HEK293 (cell line): Measurements from ENCODE around the gene ADAMTSL3.
A peak's percentile ranks its signal among the peaks of the same experiment; 100 is the strongest.

ENCODE experiments used
- CTCF ChIA-PET: fragments of 350-600 bp; formaldehyde crosslinking; extraction: SDS; loops from one replicate; lab custom pipeline; 2021; ENCODE audit warnings: antibody characterized with exemption; lab: Yijun Ruan, JAX
- POLR2A ChIA-PET: fragments of 300-600 bp; formaldehyde crosslinking; extraction: SDS; loops from one replicate; lab custom pipeline; 2020; ENCODE audit warnings: antibody characterized with exemption, inconsistent platforms; lab: Yijun Ruan, JAX
- H3K27ac ChIP-seq: fragments of 200-500 bp; sonication (Bioruptor generic); 2 replicates; pipeline ENCODE4 v1.5.1; 2014; ENCODE audit warnings: low read depth, low read length, control low read depth, inconsistent platforms; ENCODE audit errors: extremely low read depth
- H3K36me3 ChIP-seq, 2 experiments: fragments of 200-500 bp in 1 of 2; sonication (Bioruptor generic) in 1 of 2; 1 replicate in 1 of 2; 2 replicates in 1 of 2; pipeline ENCODE4 v1.5.1; 2014 to 2017; ENCODE audit warnings: inconsistent platforms in 2 of 2, low read length in 2 of 2; ENCODE audit not compliant: control insufficient read depth in 2 of 2, insufficient read depth in 1 of 2
- H3K4me1 ChIP-seq: fragments of 200-500 bp; sonication (Bioruptor generic); 2 replicates; pipeline ENCODE4 v1.5.1; 2014; ENCODE audit warnings: mild to moderate bottlenecking, low read length, inconsistent platforms; ENCODE audit not compliant: control insufficient read depth, insufficient read depth
- H3K4me3 ChIP-seq: 2 replicates; pipeline ENCODE4 v1.5.1; 2011; ENCODE audit warnings: low read depth, mild to moderate bottlenecking, control low read depth, low read length, moderate library complexity
- H3K9me3 ChIP-seq: fragments of 200-500 bp; sonication (Bioruptor generic); 2 replicates; pipeline ENCODE4 v1.5.1; 2014; ENCODE audit warnings: low read depth, low read length, inconsistent platforms; ENCODE audit not compliant: control insufficient read depth, insufficient read depth
- KLF17 ChIP-seq: fragments of 450-650 bp; formaldehyde crosslinking; IDR thresholded peaks from 2 replicates; pipeline ENCODE4 v1.5.1; 2016; ENCODE audit warnings: missing biosample characterization, missing genetic modification characterization
- KLF9 ChIP-seq: fragments of 450-650 bp; formaldehyde crosslinking; IDR thresholded peaks from 2 replicates; pipeline ENCODE4 v1.5.1; 2016; ENCODE audit warnings: missing biosample characterization, missing genetic modification characterization, low read depth
- OVOL3 ChIP-seq: fragments of 450-650 bp; formaldehyde crosslinking; IDR thresholded peaks from 2 replicates; pipeline ENCODE4 v1.5.1; 2016; ENCODE audit warnings: missing biosample characterization, missing genetic modification characterization
- ZBTB48 ChIP-seq: fragments of 450-650 bp; formaldehyde crosslinking; IDR thresholded peaks from 2 replicates; pipeline ENCODE4 v1.5.1; 2016; ENCODE audit warnings: missing biosample characterization, missing genetic modification characterization
- ZNF174 ChIP-seq: fragments of 450-650 bp; formaldehyde crosslinking; IDR thresholded peaks from 2 replicates; pipeline ENCODE4 v1.5.0; 2017; ENCODE audit warnings: missing biosample characterization, mild to moderate bottlenecking, missing genetic modification characterization
- ZNF184 ChIP-seq: fragments of 450-650 bp; IDR thresholded peaks from 2 replicates; pipeline ENCODE4 v1.5.1; 2018; ENCODE audit warnings: missing biosample characterization, mild to moderate bottlenecking, missing genetic modification characterization
- ZNF248 ChIP-seq: fragments of 450-650 bp; formaldehyde crosslinking; IDR thresholded peaks from 2 replicates; pipeline ENCODE4 v1.5.1; 2017; ENCODE audit warnings: missing biosample characterization, missing genetic modification characterization
- ZNF302 ChIP-seq: fragments of 450-650 bp; formaldehyde crosslinking; IDR thresholded peaks from 2 replicates; pipeline ENCODE4 v1.5.1; 2016; ENCODE audit warnings: missing biosample characterization, missing genetic modification characterization, low read depth
- ZNF311 ChIP-seq: fragments of 450-650 bp; formaldehyde crosslinking; IDR thresholded peaks from 2 replicates; pipeline ENCODE4 v1.5.1; 2017; ENCODE audit warnings: missing biosample characterization, missing genetic modification characterization, borderline replicate concordance
- ZNF354C ChIP-seq: fragments of 450-650 bp; formaldehyde crosslinking; IDR thresholded peaks from 2 replicates; pipeline ENCODE4 v1.5.1; 2016; ENCODE audit warnings: missing biosample characterization, missing genetic modification characterization, low read depth, borderline replicate concordance
- ZNF394 ChIP-seq: fragments of 450-650 bp; formaldehyde crosslinking; IDR thresholded peaks from 2 replicates; pipeline ENCODE4 v1.5.1; 2016; ENCODE audit warnings: missing biosample characterization, missing genetic modification characterization, mild to moderate bottlenecking, moderate library complexity, borderline replicate concordance
- ZNF433 ChIP-seq: fragments of 450-650 bp; formaldehyde crosslinking; IDR thresholded peaks from 2 replicates; pipeline ENCODE4 v1.5.1; 2016; ENCODE audit warnings: missing biosample characterization, missing genetic modification characterization, low read depth
- ZNF560 ChIP-seq: fragments of 450-650 bp; formaldehyde crosslinking; IDR thresholded peaks from 2 replicates; pipeline ENCODE4 v1.5.1; 2017; ENCODE audit warnings: missing biosample characterization, missing genetic modification characterization, borderline replicate concordance
- ZNF785 ChIP-seq: fragments of 450-650 bp; formaldehyde crosslinking; IDR thresholded peaks from 2 replicates; pipeline ENCODE4 v1.5.1; 2016; ENCODE audit warnings: missing biosample characterization, missing genetic modification characterization
- TF ChIP-seq, protein P1 (sequence below): fragments of 450-650 bp; formaldehyde crosslinking; IDR thresholded peaks from 2 replicates; pipeline ENCODE4 v1.5.1; 2017; ENCODE audit warnings: missing biosample characterization, missing genetic modification characterization
- TF ChIP-seq, protein P2 (sequence below): fragments of 450-650 bp; formaldehyde crosslinking; IDR thresholded peaks from 2 replicates; pipeline ENCODE4 v1.5.1; 2016; ENCODE audit warnings: missing biosample characterization, missing genetic modification characterization
- TF ChIP-seq, protein P3 (sequence below): fragments of 450-650 bp; formaldehyde crosslinking; IDR thresholded peaks from 2 replicates; pipeline ENCODE4 v1.5.1; 2016; ENCODE audit warnings: missing biosample characterization, missing genetic modification characterization

The ADAMTSL3 gene

GRCh38 chr15:83682476-83683088 is 28.7 kb downstream of the ADAMTSL3 start:
- ChIA-PET POLR2A (no interaction called here), CTCF (no interaction called here)
- H3K36me3 ChIP-seq: no peaks in the 10 kb centered on the region
- H3K27ac ChIP-seq: no peak overlapping the region
- no peak overlapping the region for H3K4me3 ChIP-seq
- no peaks in the 10 kb centered on the region for H3K4me1 ChIP-seq
- TF ChIP-seq, protein P1, sequence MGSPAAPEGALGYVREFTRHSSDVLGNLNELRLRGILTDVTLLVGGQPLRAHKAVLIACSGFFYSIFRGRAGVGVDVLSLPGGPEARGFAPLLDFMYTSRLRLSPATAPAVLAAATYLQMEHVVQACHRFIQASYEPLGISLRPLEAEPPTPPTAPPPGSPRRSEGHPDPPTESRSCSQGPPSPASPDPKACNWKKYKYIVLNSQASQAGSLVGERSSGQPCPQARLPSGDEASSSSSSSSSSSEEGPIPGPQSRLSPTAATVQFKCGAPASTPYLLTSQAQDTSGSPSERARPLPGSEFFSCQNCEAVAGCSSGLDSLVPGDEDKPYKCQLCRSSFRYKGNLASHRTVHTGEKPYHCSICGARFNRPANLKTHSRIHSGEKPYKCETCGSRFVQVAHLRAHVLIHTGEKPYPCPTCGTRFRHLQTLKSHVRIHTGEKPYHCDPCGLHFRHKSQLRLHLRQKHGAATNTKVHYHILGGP (tag by site-specific recombination): 0 out of 2 replicates have a peak, but pooled peaks have one; percentile 25
- TF ChIP-seq ZNF302: no peak
- peaks cover 2% of the 10 kb centered on the region; the same call in 1 of the 2 replicates for H3K9me3 ChIP-seq

DNA sequence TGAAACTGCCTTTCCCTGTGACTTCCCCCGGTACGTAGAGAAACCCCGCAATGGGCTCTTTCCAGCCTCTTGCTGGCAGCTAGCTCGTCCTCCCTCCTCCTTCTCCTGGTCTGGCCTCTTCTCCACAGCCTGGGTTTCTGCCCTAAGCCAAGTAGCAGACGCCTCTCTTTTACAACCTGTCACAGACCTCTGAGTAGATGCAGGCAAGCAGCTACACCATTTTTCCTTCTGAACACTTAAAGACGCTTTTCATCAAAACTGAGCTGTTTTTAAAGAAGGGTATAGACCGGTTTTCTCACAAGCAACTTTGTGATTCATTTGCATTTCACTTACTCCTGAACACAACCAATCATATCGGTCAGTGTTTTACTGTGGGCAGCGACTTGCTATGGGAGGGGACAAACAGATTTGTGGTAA is 32.0 kb downstream of the ADAMTSL3 start:
- POLR2A ChIA-PET: no interaction called here

DNA sequence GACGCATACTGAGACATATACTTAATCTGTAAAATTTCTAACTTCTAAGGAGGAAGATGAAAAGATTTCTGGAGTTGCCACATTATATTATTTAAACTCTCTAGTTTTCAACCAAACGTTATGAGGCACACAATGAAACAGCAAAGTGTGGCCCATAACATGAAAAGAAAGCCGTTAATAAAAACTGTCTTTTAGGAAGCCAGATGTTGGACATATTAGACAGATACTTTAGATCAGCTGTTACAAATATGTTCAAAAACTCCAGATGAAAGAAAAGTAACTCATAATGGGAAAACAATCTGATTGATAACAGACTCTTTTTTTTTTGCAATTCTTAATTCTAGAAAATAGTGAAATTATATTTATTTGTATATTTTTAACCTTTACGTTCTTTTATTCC is 34.3 kb downstream of the ADAMTSL3 start:
- Histone ChIP-seq H3K9me3 (no peaks in the 10 kb centered on the region), H3K4me3 (no peak overlapping the region), H3K36me3 (no peaks in the 10 kb centered on the region), H3K27ac (no peak overlapping the region), H3K4me1 (no peaks in the 10 kb centered on the region)
- ChIA-PET POLR2A (no interaction called here), CTCF (interaction anchor here (0.7 to 1.3 kb wide), 2 partner anchors 9 to 63 kb away, joined by 3 to 7 read pairs; no protein-coding TSS in a partner anchor)
- no peak for TF ChIP-seq ZNF174 (tag by site-specific recombination)
- TF ChIP-seq ZNF785: no peak
- TF ChIP-seq, protein P2, sequence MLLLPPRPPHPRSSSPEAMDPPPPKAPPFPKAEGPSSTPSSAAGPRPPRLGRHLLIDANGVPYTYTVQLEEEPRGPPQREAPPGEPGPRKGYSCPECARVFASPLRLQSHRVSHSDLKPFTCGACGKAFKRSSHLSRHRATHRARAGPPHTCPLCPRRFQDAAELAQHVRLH (tag by site-specific recombination): no peak
- TF ChIP-seq ZNF184 (tag by site-specific recombination): no peak
- TF ChIP-seq, protein P3, sequence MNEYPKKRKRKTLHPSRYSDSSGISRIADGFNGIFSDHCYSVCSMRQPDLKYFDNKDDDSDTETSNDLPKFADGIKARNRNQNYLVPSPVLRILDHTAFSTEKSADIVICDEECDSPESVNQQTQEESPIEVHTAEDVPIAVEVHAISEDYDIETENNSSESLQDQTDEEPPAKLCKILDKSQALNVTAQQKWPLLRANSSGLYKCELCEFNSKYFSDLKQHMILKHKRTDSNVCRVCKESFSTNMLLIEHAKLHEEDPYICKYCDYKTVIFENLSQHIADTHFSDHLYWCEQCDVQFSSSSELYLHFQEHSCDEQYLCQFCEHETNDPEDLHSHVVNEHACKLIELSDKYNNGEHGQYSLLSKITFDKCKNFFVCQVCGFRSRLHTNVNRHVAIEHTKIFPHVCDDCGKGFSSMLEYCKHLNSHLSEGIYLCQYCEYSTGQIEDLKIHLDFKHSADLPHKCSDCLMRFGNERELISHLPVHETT (tag by site-specific recombination): no peak
- TF ChIP-seq ZNF354C (tag by site-specific recombination): no peak
- no peak for TF ChIP-seq ZNF394 (tag by site-specific recombination)
- no peak for TF ChIP-seq KLF17 (tag by site-specific recombination)
- TF ChIP-seq KLF9 (tag by site-specific recombination): no peak

More for the DNA sequence above, 32.0 kb downstream of the ADAMTSL3 start:
- CTCF ChIA-PET: no interaction called here
- Histone ChIP-seq H3K27ac (no peak overlapping the region), H3K9me3 (0 out of 2 replicates have a peak, but pooled peaks cover 1% of the 10 kb centered on the region), H3K4me1 (no peaks in the 10 kb centered on the region), H3K4me3 (no peak overlapping the region), H3K36me3 (no peaks in the 10 kb centered on the region)
- no peak for TF ChIP-seq ZBTB48 (tag by site-specific recombination)
- no peak for TF ChIP-seq OVOL3 (tag by site-specific recombination)
- TF ChIP-seq ZNF248 (tag by site-specific recombination): no peak
- TF ChIP-seq ZNF311 (tag by site-specific recombination): no peak
- no peak for TF ChIP-seq ZNF560 (tag by site-specific recombination)
- TF ChIP-seq ZNF433: no peak
